Measurements from ENCODE around the gene PFKFB2. TPM values are rescaled to one million over a fixed set of nuclear protein-coding genes. Genes with fewer than 3 reads are reported as not detected.

Gene PFKFB2
- total RNA-seq (2013) = 7.5 TPM
- polyA plus RNA-seq = 1 to 10 TPM; 2.1 to 6.9 (median 2.3) TPM
- polyA minus RNA-seq = 1.8 and 2.6 TPM in 2 replicates
- 3.3 to 35.9 (median 25.0) reads per million in 11 experiments for total RNA-seq

GRCh38 chr1:207052911-207053769, at the start of gene PFKFB2:
TSS of gene PFKFB2 (plus strand) at chr1:207053275. CDS start at chr1:207054718, 1,443 bp downstream.
- H4K20me1 ChIP-seq (ENCODE audit: insufficient read depth, low read length) = peaks cover 13% of the 10 kb centered on the region
- DNase-seq = peak; percentile 81 to 85 (median 83)
- peaks cover 0 to 6% (median 0%) of the 10 kb centered on the region in 3 donors for H3K27me3 Mint-ChIP-seq (ENCODE audit: low read depth in 3 of 3)
- H3K27ac Mint-ChIP-seq = peak within 1 kb of the TSS; percentile 85 to 95 (median 91)
- peaks cover 8 to 12% of the 10 kb centered on the region in 2 donors for H3K36me3 Mint-ChIP-seq
- WGBS (ENCODE audit: insufficient coverage) = 2% methylated on average over 41 of the region's 56 CpGs
- intact Hi-C loops (cut with micrococcal nuclease) = loop anchor here in 1 of 2 donors (10.0 kb wide), 1 partner anchor 282 kb away; no protein-coding TSS in a partner anchor
- TF ChIP-seq, protein P1, sequence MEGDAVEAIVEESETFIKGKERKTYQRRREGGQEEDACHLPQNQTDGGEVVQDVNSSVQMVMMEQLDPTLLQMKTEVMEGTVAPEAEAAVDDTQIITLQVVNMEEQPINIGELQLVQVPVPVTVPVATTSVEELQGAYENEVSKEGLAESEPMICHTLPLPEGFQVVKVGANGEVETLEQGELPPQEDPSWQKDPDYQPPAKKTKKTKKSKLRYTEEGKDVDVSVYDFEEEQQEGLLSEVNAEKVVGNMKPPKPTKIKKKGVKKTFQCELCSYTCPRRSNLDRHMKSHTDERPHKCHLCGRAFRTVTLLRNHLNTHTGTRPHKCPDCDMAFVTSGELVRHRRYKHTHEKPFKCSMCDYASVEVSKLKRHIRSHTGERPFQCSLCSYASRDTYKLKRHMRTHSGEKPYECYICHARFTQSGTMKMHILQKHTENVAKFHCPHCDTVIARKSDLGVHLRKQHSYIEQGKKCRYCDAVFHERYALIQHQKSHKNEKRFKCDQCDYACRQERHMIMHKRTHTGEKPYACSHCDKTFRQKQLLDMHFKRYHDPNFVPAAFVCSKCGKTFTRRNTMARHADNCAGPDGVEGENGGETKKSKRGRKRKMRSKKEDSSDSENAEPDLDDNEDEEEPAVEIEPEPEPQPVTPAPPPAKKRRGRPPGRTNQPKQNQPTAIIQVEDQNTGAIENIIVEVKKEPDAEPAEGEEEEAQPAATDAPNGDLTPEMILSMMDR (IDR thresholded peaks at IDR 0.05) = no peak
- peak within 1 kb of the TSS; percentile 92 for H2AFZ ChIP-seq (ENCODE audit: insufficient read depth, low read depth, low read length, poor library complexity, severe bottlenecking)
- H3K4me2 ChIP-seq (replicated peaks; ENCODE audit: extremely low read depth, low read length, poor library complexity, severe bottlenecking) = peak within 1 kb of the TSS; percentile 84
- H3K4me3 ChIP-seq (replicated peaks in 1 of 3; ENCODE audit: low read depth in 2 of 3, low read length in 3 of 3) = peak within 1 kb of the TSS; percentile 63 to 84 (median 66)
- peaks cover 28% of the 10 kb centered on the region for H3K79me2 ChIP-seq (ENCODE audit: insufficient read depth, low read length)
- peaks cover 0 to 7% (median 0%) of the 10 kb centered on the region in 7 donors for H3K9me3 Mint-ChIP-seq
- H3K9me3 ChIP-seq (replicated peaks in 1 of 2; ENCODE audit: control insufficient read depth in 1 of 2, insufficient read depth in 1 of 2, low read length in 2 of 2) = no peaks in the 10 kb centered on the region
- peaks cover 12 to 20% of the 10 kb centered on the region in 2 donors for H3K36me3 ChIP-seq (replicated peaks in 1 of 2; ENCODE audit: control insufficient read depth in 1 of 2, insufficient read depth in 2 of 2, low read length in 2 of 2)
- no peaks in the 10 kb centered on the region for H3K27me3 ChIP-seq (ENCODE audit: control insufficient read depth in 2 of 2, insufficient read depth in 2 of 2, low read length in 2 of 2)
- peaks cover 35 to 48% of the 10 kb centered on the region in 2 donors for H3K4me1 ChIP-seq (ENCODE audit: control insufficient read depth in 1 of 2, insufficient read depth in 2 of 2, low read length in 2 of 2)
- H3K4me1 Mint-ChIP-seq = peaks cover 48% of the 10 kb centered on the region
- peak within 1 kb of the TSS; percentile 93 to 97 for H3K4me3 Mint-ChIP-seq
- peak within 1 kb of the TSS; percentile 76 to 79 for H3K27ac ChIP-seq (ENCODE audit: low read depth in 1 of 2, low read length in 2 of 2)
- H3K9ac ChIP-seq (ENCODE audit: insufficient read depth, low read length, poor library complexity, severe bottlenecking) = peak within 1 kb of the TSS; percentile 75

DNA sequence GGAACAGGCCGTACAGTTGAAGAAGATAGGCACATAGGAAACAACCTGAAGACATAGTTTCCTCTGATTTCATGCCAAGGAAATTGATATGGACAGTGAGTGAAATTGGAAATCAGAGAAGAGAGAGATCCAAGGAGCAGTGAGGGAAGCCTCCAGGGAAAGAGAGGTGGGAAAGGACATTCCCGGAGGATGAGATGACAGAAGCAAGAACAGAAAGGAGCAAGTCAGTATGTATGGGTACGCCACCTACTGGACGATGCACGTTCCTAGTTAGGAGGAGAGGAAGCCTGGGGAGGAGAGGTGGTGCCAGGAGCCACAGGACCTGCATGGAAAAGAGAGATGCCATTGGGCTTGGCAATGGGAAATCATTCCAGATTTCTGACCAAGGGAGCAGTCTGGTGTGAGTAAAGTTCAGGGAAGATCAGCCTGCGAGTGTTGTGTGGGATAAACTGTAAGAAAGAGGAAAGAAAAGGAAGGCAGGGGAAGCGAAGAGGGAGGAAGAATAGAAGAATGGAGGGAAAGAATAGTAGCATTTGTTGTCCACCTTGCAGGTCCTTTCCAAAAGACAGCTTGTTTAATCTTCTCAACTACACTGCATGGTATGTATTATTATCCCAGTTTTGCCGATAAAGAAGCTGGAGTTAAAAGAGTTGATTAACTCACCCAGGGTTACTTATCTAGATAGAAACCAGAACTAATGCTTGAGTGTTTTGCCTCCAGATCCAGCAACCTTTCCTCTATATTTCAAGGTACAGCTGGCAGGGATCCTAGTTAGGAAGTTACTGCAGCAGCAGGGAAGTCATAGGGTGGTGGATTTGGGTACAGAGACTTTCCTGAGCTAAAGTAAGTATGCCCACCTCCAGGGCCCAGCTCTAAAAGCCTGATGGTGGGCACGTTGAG, 47.9 kb upstream of the PFKFB2 start:
- peaks cover 2 to 12% (median 4%) of the 10 kb centered on the region in 3 donors for H3K27me3 Mint-ChIP-seq (ENCODE audit: low read depth in 3 of 3)
- H3K4me3 Mint-ChIP-seq = peak overlapping the region; percentile 47 to 69
- H4K20me1 ChIP-seq (ENCODE audit: insufficient read depth, low read length) = no peaks in the 10 kb centered on the region
- no peaks in the 10 kb centered on the region for H3K79me2 ChIP-seq (ENCODE audit: insufficient read depth, low read length)
- H3K36me3 Mint-ChIP-seq = no peaks in the 10 kb centered on the region
- no peak overlapping the region for H3K4me3 ChIP-seq (replicated peaks in 1 of 3; ENCODE audit: low read depth in 2 of 3, low read length in 3 of 3)
- H3K9ac ChIP-seq (ENCODE audit: insufficient read depth, low read length, poor library complexity, severe bottlenecking) = no peak overlapping the region
- H3K27ac Mint-ChIP-seq = no peak overlapping the region
- WGBS (ENCODE audit: insufficient coverage) = 29% methylated on average over 5 of the region's 9 CpGs
- H3K4me1 ChIP-seq (ENCODE audit: control insufficient read depth in 1 of 2, insufficient read depth in 2 of 2, low read length in 2 of 2) = no peaks in the 10 kb centered on the region
- no peaks in the 10 kb centered on the region for H3K27me3 ChIP-seq (ENCODE audit: control insufficient read depth in 2 of 2, insufficient read depth in 2 of 2, low read length in 2 of 2)
- H3K27ac ChIP-seq (ENCODE audit: low read depth in 1 of 2, low read length in 2 of 2) = no peak overlapping the region
- intact Hi-C loops (cut with micrococcal nuclease) = no loop called here
- TF ChIP-seq, protein P1 (IDR thresholded peaks at IDR 0.05) = peak; percentile 82
- peaks cover 2% of the 10 kb centered on the region for H3K4me1 Mint-ChIP-seq
- H3K9me3 ChIP-seq (replicated peaks in 1 of 2; ENCODE audit: control insufficient read depth in 1 of 2, insufficient read depth in 1 of 2, low read length in 2 of 2) = no peaks in the 10 kb centered on the region
- H2AFZ ChIP-seq (ENCODE audit: insufficient read depth, low read depth, low read length, poor library complexity, severe bottlenecking) = no peak overlapping the region
- no peaks in the 10 kb centered on the region for H3K36me3 ChIP-seq (replicated peaks in 1 of 2; ENCODE audit: control insufficient read depth in 1 of 2, insufficient read depth in 2 of 2, low read length in 2 of 2)
- peaks cover 0 to 3% (median 0%) of the 10 kb centered on the region in 7 donors for H3K9me3 Mint-ChIP-seq
- DNase-seq = peak; percentile 27 to 50 (median 32)
- H3K4me2 ChIP-seq (replicated peaks; ENCODE audit: extremely low read depth, low read length, poor library complexity, severe bottlenecking) = no peak overlapping the region
